ENCODE measurements around the gene FAM8A1.

FAM8A1 gene

DNA sequence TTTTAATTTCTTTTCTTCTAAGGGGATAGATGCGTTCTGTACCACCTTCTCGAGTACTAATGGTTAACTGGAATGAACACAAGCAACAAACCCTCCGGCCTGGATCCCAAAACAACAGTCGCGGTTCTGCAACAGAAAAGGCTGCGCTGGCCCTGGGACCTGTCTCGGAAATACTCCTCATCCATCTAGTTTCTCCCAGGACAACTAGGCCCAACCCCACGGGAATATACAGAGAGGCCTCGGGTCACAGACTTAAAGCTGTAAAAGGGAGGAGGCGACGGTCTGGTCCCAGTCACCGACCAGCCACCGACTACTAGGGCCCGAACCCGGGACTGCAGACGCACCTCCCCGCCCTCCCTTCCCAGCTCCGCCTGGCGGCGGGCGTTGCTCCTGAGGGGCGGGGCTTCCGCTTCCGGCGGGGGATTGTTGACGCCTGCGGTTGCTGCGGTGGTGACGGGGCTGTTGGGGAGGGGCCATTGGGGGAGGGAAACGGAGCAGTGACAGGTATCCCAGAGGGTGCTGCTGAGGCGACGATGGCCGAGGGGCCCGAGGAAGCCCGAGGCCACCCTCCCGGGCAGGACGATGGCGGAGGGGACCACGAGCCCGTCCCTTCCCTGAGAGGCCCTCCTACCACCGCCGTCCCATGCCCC, at the start of gene FAM8A1:
FAM8A1 (plus strand) TSS at position 426 of the 650 bp plus-strand sequence; CDS start at position 534, 108 bp downstream.
- ChIA-PET CTCF (interaction anchor here (0.9 to 2.9 kb wide), 9 partner anchors 9 to 215 kb away, joined by 3 to 11 read pairs (median 5); no protein-coding TSS in a partner anchor), POLR2A (interaction anchor here (0.6 kb wide), 5 partner anchors 16 to 1302 kb away, joined by 3 to 4 read pairs (median 3); no protein-coding TSS in a partner anchor)
- DNase-seq (ENCODE audit: extremely low spot score), result peak; percentile 95
- peak; percentile 31 for TF ChIP-seq CTCF (IDR thresholded peaks at IDR 0.05; ENCODE audit: control extremely low read depth, extremely low read depth, low read depth, missing control alignments)

DNA sequence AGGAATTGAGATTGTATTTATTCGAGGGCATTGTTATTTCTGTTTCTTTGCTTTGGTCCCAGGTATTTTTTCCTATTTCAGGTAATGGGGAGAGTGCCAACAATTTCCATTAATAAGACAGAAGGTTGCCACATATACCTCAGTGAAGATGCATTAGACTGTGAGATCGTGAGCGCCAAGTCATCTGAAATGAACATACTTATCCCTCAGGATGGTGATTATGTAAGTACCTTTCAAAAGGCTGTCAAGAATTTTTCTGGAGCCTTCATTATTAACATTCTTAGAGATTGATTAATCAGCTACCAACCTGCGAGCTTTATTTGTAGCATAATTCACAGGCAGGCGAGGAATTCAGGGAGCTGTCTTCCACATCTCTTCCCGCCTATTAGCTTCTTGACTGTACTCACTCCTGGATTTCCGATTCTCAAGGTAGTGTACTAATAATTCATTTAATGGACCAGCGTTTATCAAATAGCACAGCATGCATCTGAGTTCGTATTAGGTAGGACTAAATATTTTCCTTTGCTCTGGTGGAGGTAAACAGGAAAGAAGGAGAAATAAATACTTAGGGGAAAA, 48.6 kb upstream of the FAM8A1 start:
- no peak for DNase-seq (ENCODE audit: extremely low spot score)
- POLR2A ChIA-PET, result no interaction called here
- CTCF ChIA-PET, result interaction anchor here (1.4 kb wide), 1 partner anchor 32 kb away, joined by 4 read pairs; no protein-coding TSS in a partner anchor
- TF ChIP-seq CTCF (IDR thresholded peaks at IDR 0.05; ENCODE audit: control extremely low read depth, extremely low read depth, low read depth, missing control alignments), result no peak

DNA sequence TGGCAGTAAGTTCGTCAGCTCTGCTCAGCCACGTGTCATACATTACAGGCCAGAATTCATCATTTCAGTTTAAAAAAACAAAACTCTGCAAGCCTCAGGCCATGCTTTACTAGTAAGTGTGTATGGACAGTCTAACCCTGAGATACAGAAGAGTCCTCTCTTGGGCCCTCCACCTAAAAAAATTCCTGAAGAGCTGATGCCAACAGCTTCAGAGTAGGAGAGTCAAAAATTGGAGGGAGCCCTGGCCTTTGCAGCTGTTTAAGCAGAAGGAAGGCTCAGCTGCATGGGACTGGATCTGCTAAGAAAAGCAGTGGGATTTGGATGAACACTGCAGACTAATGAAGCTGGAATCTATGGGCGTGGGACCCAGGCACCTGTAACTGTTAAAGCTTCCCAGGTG, 47.2 kb upstream of the FAM8A1 start:
- CTCF ChIA-PET, result no interaction called here
- TF ChIP-seq CTCF (IDR thresholded peaks at IDR 0.05; ENCODE audit: control extremely low read depth, extremely low read depth, low read depth, missing control alignments), result no peak
- DNase-seq (ENCODE audit: extremely low spot score), result no peak
- POLR2A ChIA-PET, result no interaction called here

DNA sequence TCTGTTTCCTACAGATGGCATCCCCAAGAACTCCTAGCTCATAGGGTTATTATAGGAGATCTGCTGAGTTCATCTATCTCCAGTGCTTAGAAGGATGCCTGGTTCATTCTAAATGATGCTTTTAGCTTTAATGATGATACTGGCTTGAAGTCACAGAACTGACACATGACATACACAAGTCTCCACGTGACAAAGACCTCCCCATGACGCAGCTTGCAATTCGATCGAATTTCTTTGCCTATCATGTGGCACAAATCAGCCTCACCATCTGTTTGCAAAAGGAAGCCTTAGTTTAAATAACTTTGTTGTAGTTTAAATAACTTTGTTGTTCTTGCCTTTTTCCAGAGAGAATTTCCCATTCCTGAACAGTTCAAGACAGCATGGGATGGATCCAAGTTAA, 44.1 kb upstream of the FAM8A1 start:
- ChIA-PET CTCF (no interaction called here), POLR2A (no interaction called here)
- TF ChIP-seq CTCF (IDR thresholded peaks at IDR 0.05; ENCODE audit: control extremely low read depth, extremely low read depth, low read depth, missing control alignments), result no peak
- DNase-seq (ENCODE audit: extremely low spot score), result no peak

GRCh38 chr6:17562636-17563035, 37.5 kb upstream of the FAM8A1 start:
- DNase-seq (ENCODE audit: extremely low spot score), result no peak
- CTCF ChIA-PET, result no interaction called here
- no peak for TF ChIP-seq CTCF (IDR thresholded peaks at IDR 0.05; ENCODE audit: control extremely low read depth, extremely low read depth, low read depth, missing control alignments)
- POLR2A ChIA-PET, result no interaction called here

DNA sequence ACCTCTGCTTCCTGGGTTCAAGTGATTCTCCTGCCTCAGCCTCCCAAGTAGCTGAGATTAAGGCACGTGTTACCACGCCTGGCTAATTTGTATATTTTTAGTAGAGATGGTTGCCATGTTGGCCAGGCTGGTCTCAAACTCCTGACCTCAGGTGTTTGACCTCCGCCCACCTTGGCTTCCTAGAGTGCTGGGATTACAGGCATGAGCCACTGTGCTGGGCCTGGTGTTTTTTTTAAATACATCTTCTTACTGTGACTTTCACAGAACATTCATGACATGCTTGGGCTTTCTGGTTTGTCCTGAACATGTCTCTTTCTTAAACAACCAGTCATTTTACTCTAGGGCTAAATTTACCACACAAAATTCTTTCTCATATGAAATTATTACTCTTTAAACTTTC, 34.7 kb upstream of the FAM8A1 start:
- no peak for DNase-seq (ENCODE audit: extremely low spot score)
- CTCF ChIA-PET, result no interaction called here
- POLR2A ChIA-PET, result no interaction called here
- no peak for TF ChIP-seq CTCF (IDR thresholded peaks at IDR 0.05; ENCODE audit: control extremely low read depth, extremely low read depth, low read depth, missing control alignments)

Data from GM10248 (cell line).